HL-60 (cell line): ENCODE measurements around the gene NNMT.

Source experiments
- DNase-seq, 2 experiments: peaks; one replicate each; pipeline ENCODE4 v3.0.0-alpha.2; 2010 to 2020; ENCODE audit warnings: low read depth in 1 of 2, low spot score in 1 of 2
- H3K27ac ChIP-seq: fragments of 250-450 bp; sonication (Bioruptor Pico); replicated peaks from 2 replicates; pipeline ENCODE4 v1.5.1; 2020; ENCODE audit warnings: mild to moderate bottlenecking, moderate library complexity
- H3K27me3 ChIP-seq: fragments of 250-450 bp; sonication (Bioruptor Pico); 2 replicates; pipeline ENCODE4 v1.5.1; 2021; ENCODE audit warnings: mild to moderate bottlenecking, moderate library complexity; ENCODE audit not compliant: insufficient read depth, poor library complexity, severe bottlenecking
- H3K4me3 ChIP-seq: replicated peaks from 2 replicates; pipeline ENCODE4 v1.5.1; 2011; ENCODE audit warnings: mild to moderate bottlenecking, control low read depth, low read length; ENCODE audit not compliant: insufficient read depth
- GABPA ChIP-seq: IDR thresholded peaks from 2 replicates; pipeline ENCODE4 v1.6.1; 2012; ENCODE audit warnings: low read depth
- POLR2AphosphoS5 ChIP-seq: IDR thresholded peaks from 2 replicates; pipeline ENCODE4 v1.6.1; 2012; ENCODE audit warnings: low read depth
- SPI1 ChIP-seq: IDR thresholded peaks from 2 replicates; pipeline ENCODE4 v1.6.1; 2012; ENCODE audit warnings: low read depth, mild to moderate bottlenecking, borderline replicate concordance
- TF ChIP-seq, protein P1 (sequence below): IDR thresholded peaks from 2 replicates; pipeline ENCODE4 v1.6.1; 2012; ENCODE audit warnings: low read depth; ENCODE audit not compliant: insufficient replicate concordance
- TF ChIP-seq, protein P2 (sequence below): IDR thresholded peaks from one replicate; pipeline ENCODE4 v1.5.1; 2011; ENCODE audit warnings: low read length, control low read depth, inconsistent platforms; ENCODE audit not compliant: insufficient read depth

Gene NNMT

DNA sequence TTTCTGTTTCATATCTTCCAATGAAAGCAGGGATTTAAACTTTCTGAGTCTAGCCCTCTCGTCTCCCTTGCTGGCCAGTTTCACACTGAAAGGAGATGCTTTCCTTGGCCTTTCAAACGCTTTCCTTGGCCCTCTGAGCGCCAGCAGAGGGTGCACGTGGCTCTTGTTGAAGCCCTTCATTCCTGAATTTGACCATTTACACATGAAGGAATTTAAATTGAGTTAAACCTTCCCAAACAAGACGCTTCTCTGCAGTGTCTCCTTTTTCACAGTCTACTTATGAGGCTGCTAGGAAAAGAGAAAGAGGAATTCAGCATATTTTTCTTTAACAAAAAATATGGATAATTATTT lies 21.6 kb downstream of the NNMT start:
- Histone ChIP-seq H3K27me3 (peaks cover 2% of the 10 kb centered on the region), H3K27ac (no peak overlapping the region), H3K4me3 (no peak overlapping the region)
- peak in 1 of 2 experiments; percentile 25 for DNase-seq
- TF ChIP-seq SPI1 (no peak), POLR2AphosphoS5 (no peak), GABPA (no peak)
- TF ChIP-seq, protein P1, sequence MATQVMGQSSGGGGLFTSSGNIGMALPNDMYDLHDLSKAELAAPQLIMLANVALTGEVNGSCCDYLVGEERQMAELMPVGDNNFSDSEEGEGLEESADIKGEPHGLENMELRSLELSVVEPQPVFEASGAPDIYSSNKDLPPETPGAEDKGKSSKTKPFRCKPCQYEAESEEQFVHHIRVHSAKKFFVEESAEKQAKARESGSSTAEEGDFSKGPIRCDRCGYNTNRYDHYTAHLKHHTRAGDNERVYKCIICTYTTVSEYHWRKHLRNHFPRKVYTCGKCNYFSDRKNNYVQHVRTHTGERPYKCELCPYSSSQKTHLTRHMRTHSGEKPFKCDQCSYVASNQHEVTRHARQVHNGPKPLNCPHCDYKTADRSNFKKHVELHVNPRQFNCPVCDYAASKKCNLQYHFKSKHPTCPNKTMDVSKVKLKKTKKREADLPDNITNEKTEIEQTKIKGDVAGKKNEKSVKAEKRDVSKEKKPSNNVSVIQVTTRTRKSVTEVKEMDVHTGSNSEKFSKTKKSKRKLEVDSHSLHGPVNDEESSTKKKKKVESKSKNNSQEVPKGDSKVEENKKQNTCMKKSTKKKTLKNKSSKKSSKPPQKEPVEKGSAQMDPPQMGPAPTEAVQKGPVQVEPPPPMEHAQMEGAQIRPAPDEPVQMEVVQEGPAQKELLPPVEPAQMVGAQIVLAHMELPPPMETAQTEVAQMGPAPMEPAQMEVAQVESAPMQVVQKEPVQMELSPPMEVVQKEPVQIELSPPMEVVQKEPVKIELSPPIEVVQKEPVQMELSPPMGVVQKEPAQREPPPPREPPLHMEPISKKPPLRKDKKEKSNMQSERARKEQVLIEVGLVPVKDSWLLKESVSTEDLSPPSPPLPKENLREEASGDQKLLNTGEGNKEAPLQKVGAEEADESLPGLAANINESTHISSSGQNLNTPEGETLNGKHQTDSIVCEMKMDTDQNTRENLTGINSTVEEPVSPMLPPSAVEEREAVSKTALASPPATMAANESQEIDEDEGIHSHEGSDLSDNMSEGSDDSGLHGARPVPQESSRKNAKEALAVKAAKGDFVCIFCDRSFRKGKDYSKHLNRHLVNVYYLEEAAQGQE = no peak
- TF ChIP-seq, protein P2, sequence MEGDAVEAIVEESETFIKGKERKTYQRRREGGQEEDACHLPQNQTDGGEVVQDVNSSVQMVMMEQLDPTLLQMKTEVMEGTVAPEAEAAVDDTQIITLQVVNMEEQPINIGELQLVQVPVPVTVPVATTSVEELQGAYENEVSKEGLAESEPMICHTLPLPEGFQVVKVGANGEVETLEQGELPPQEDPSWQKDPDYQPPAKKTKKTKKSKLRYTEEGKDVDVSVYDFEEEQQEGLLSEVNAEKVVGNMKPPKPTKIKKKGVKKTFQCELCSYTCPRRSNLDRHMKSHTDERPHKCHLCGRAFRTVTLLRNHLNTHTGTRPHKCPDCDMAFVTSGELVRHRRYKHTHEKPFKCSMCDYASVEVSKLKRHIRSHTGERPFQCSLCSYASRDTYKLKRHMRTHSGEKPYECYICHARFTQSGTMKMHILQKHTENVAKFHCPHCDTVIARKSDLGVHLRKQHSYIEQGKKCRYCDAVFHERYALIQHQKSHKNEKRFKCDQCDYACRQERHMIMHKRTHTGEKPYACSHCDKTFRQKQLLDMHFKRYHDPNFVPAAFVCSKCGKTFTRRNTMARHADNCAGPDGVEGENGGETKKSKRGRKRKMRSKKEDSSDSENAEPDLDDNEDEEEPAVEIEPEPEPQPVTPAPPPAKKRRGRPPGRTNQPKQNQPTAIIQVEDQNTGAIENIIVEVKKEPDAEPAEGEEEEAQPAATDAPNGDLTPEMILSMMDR = no peak

DNA sequence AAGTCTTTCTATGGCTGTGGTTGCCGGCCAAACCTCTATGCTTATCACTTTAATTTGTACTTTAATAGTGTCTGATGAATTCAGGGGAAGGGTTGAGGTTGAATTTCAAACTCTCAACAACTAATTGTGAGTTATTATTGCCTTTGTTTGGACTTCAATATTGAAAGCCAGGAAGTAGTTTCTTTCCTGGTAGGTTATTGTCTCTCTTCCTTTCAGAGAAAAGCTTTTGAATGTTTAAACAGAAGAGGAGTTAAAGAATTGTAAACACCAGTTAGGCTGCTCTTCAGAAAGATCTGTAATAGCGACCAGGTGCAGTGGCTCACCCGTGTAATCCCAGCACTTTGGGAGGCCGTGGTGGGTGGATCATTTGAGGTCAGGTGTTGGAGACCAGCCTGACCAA lies 22.2 kb downstream of the NNMT start:
- TF ChIP-seq POLR2AphosphoS5 (no peak), GABPA (no peak), SPI1 (no peak)
- TF ChIP-seq, protein P2 = no peak
- TF ChIP-seq, protein P1 = no peak
- Histone ChIP-seq H3K27ac (no peak overlapping the region), H3K27me3 (peaks cover 2% of the 10 kb centered on the region), H3K4me3 (no peak overlapping the region)
- DNase-seq = no peak

DNA sequence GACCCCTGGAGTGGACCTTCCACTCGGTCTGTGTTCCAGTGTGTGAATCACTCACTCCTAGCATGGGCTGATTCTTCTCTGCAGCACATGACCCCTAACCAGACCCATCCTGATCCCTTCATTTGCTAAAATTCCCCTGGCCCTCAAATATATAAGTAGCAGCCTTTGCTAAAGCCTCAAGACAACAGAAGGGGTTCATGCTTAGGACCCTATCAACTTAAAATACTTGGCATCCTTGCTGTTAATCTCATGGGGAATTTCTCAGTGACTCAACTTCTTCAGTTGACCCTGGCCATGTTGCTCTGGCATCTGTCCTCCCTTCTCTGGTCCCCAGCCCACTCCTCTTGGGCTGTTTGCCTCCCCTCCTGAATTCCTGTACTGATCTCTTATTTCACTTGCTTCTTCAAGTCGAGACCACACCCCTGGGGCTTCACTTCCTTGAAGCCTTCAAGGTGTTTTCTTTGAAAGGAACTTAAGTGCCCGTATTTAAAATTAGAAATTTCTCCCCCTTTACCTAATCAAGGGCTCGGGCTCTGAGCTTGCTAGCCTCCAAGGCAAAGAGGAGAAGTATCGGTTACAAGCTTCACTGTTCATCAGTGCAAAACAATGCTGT lies 23.6 kb downstream of the NNMT start:
- H3K27ac ChIP-seq = no peak overlapping the region
- no peak for DNase-seq

More for the DNA sequence above, 23.6 kb downstream of the NNMT start:
- H3K27me3 ChIP-seq = peaks cover 2% of the 10 kb centered on the region
- no peak overlapping the region for H3K4me3 ChIP-seq
- TF ChIP-seq POLR2AphosphoS5 (no peak), GABPA (no peak), SPI1 (no peak)
- TF ChIP-seq, protein P2 = no peak
- TF ChIP-seq, protein P1 = no peak
